Omental fat pad (tissue), 4 donors: ENCODE data around the gene CFAP54. TPM values are rescaled to one million over a fixed set of nuclear protein-coding genes. Genes with fewer than 3 reads are reported as not detected.

Source experiments
- ATAC-seq: fragments of 150-250 bp; one replicate; pipeline ENCODE4 v1.9.1; 2016; ENCODE audit warnings: mild to moderate bottlenecking, moderate library complexity; ENCODE audit not compliant: low FRiP score
- DNase-seq: peaks from one replicate; pipeline ENCODE4 v3.0.0-alpha.2; 2019; ENCODE audit warnings: low spot score
- total RNA-seq, 4 donors: library from RNA; depleted of rRNA; stranded (reverse); fragments of >200 nt; gene quantifications; one replicate each; pipeline ENCODE4 v1.1.0, GENCODE V29; 2016
- TF ChIP-seq, protein P1 (sequence below), 3 donors: fragments of 450-650 bp; IDR thresholded peaks; one replicate each; pipeline ENCODE4 v1.5.1; 2016 to 2017; ENCODE audit warnings: antibody characterized with exemption in 3 of 3, mild to moderate bottlenecking in 3 of 3, moderate library complexity in 2 of 3

The CFAP54 gene
- total RNA-seq, 4 donors from 2014 or later, result 0.60 to 2.2 (median 1.0) TPM

DNA sequence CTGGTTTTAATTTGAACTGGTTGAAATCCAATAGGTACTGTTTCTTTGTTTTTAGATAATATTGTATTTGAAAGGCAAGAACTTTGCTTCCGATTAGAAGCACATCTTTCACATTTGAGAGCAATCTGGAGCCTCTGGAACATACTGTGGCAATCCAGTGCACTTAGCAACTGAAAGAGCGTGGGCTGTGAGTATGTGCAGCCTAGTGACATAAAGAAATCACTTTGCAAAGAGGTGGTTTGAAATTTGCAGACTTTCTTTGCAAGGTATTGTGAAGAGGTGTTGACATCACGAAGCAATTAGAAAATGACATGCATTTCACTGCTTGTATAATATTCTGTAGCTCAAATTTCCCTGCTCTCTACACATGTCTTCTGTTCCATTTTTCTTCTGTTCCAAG lies 23.5 kb upstream of the CFAP54 start:
- DNase-seq (no peak), ATAC-seq (no peak)
- TF ChIP-seq, protein P1, sequence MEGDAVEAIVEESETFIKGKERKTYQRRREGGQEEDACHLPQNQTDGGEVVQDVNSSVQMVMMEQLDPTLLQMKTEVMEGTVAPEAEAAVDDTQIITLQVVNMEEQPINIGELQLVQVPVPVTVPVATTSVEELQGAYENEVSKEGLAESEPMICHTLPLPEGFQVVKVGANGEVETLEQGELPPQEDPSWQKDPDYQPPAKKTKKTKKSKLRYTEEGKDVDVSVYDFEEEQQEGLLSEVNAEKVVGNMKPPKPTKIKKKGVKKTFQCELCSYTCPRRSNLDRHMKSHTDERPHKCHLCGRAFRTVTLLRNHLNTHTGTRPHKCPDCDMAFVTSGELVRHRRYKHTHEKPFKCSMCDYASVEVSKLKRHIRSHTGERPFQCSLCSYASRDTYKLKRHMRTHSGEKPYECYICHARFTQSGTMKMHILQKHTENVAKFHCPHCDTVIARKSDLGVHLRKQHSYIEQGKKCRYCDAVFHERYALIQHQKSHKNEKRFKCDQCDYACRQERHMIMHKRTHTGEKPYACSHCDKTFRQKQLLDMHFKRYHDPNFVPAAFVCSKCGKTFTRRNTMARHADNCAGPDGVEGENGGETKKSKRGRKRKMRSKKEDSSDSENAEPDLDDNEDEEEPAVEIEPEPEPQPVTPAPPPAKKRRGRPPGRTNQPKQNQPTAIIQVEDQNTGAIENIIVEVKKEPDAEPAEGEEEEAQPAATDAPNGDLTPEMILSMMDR (IDR thresholded peaks at IDR 0.05), result no peak

DNA sequence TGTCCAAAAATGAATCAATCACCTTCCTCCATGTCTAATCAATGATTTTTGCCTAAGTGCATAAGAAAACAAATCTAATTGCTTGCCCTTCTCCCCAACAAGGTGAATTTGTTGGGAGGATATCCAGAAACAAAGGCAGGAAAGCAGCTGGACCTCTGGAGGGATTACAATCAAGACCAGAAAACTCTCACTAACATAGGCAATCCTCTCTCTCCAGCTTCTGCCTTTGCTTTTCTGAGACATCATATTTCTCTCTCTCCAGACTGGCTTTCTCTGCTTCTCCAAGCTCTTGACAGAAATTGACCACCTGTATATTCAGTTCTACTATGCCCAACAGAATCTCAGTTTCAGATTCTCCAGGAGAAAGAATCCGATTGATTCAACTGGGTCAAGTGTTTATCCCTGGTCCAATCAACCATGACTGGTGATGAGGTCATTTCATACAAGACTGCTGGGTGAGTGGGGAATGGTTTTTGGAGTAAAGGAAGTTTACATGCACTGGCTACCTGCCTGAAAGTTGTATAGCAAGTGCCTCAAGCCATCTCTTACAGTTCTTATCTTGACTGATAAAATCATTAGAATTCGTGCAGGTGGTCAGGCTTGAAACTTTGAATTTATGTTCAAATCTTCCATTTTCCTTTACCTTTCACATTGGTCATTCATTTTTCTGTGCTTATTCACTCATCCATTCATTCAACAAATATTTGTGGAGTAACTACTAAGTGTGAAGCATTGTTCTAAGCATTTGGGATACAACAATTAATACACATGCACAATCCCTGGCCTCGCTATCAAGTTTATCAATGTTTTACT lies 22.2 kb upstream of the CFAP54 start:
- no peak for DNase-seq
- no peak for ATAC-seq
- TF ChIP-seq, protein P1 (IDR thresholded peaks at IDR 0.05), result no peak

DNA sequence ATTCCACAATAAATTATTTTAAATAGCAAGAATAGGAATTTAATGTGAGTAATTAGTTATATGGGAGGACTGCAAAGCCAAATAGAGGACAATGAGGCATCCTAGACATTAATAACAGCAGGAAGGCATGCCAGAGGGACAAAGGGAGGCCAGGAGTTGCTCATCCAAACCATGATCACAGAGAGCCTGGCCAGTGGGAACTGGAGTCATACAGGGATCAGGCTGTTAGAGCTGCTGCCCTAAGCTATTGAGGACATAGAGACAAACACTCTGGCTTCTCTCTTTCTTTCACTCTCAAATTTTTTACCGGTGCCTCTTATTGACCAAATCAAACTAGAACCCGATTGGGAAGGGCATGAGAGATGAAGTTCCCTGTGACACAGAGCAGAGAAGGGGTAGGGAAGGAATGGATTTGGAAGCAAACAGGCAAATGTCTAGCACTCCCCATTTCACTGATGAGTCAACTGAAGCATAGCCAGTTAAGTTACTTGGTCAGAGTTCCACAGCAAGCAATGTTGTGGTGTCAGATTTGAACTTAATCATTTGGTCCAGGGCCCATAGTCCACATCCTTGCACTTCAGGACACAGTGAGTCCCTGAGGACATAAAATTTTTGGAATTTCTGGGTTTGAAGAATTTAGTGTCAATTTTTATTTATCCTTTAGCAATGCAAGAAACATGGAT lies 17.9 kb upstream of the CFAP54 start:
- DNase-seq, result no peak
- TF ChIP-seq, protein P1 (IDR thresholded peaks at IDR 0.05), result no peak
- no peak for ATAC-seq

DNA sequence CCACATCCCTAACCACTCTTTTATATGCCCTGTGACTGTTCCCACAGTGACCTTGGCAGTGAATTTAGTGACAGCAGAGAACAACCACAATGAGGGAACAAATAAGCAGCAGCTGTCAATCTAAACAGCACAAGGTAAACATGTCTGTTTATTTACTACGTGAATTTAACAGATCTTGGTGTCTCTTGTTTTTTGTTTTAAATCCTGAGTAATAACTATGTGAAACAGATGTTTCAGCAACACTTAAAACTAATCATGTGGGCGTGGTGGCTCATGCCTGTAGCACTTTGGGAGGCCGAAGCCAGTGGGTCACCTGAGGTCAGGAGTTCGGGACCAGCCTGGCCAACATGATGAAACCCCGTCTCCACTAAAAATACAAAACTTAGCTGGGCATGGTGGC lies 17.0 kb upstream of the CFAP54 start:
- DNase-seq (no peak), ATAC-seq (no peak)
- TF ChIP-seq, protein P1 (IDR thresholded peaks at IDR 0.05), result no peak

DNA sequence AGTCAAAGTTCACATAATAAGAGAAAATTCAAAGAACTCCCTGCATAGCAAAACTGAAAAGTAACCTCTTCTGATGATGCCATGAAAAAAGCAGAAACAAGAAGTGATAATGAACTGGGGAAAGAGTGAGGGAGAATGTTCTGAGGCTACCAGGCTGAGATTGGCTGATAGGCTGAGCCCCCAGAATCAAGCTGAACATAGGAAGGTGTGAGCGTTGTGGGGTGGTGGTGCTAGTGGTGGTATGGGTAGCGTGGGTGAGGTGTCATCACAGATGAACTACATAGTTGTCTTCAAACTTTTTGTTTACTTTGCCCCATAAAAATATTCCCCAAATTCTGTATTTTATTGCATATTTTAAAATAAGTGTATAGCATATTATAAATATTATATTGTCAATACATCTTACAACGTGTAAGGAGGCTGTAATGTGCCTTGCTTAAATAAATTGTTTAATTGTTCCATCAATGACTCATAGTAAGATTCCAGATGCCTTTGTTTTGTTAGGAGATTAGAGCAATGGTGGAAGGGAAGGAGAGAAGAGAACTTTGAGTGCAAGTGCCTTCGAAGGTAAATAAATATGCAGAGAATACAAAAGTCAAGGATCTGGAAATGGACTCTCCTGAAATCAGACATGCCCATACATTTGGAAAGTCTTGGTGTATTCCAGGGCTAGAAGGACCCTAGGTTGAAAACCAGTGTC lies 15.8 kb upstream of the CFAP54 start:
- TF ChIP-seq, protein P1 (IDR thresholded peaks at IDR 0.05), result no peak
- ATAC-seq (no peak), DNase-seq (no peak)

GRCh38 chr12:96474206-96474605 lies 15.2 kb upstream of the CFAP54 start:
- no peak for ATAC-seq
- TF ChIP-seq, protein P1 (IDR thresholded peaks at IDR 0.05), result no peak
- no peak for DNase-seq
